Bronchial epithelial cell (primary cell): ENCODE data around the gene CST7. TPM values are rescaled to one million over a fixed set of nuclear protein-coding genes. Genes with fewer than 3 reads are reported as not detected.
A peak's percentile ranks its signal among the peaks of the same experiment; 100 is the strongest.

Source experiments
- DNase-seq: peaks from one replicate; pipeline ENCODE4 v3.0.0-alpha.2; 2010; ENCODE audit warnings: low read depth
- FAIRE-seq: peaks from 2 replicates; lab custom pipeline; 2011; peaks lifted over from hg19 to GRCh38; lab: Jason Lieb, UNC
- H3K27me3 ChIP-seq: 2 replicates; pipeline ENCODE4 v1.5.1; 2011; ENCODE audit warnings: low read length; ENCODE audit not compliant: control insufficient read depth, insufficient read depth
- H3K36me3 ChIP-seq: 2 replicates; pipeline ENCODE4 v1.5.1; 2011; ENCODE audit warnings: low read length; ENCODE audit not compliant: control insufficient read depth, insufficient read depth
- H3K4me3 ChIP-seq: 2 replicates; pipeline ENCODE4 v1.5.1; 2011; ENCODE audit warnings: mild to moderate bottlenecking, low read depth, low read length, control low read depth
- CTCF ChIP-seq: IDR thresholded peaks from 2 replicates; pipeline ENCODE4 v1.5.1; 2011; ENCODE audit warnings: mild to moderate bottlenecking, moderate library complexity, low read length, control low read depth, inconsistent platforms; ENCODE audit not compliant: insufficient read depth, severe bottlenecking
- total RNA-seq: library from RNA; depleted of rRNA; stranded (reverse); fragments of >200 nt; gene quantifications from 2 replicates; pipeline ENCODE4 v1.2.1, GENCODE V29; 2014

Gene CST7
- total RNA-seq, 1 donor from 2014 or later: not detected

GRCh38 chr20:24933266-24933908 is 15.7 kb upstream of the CST7 start:
- H3K4me3 ChIP-seq: no peak overlapping the region
- no peaks in the 10 kb centered on the region for H3K27me3 ChIP-seq
- no peaks in the 10 kb centered on the region for H3K36me3 ChIP-seq
- TF ChIP-seq CTCF: no peak
- FAIRE-seq (peak; percentile 55), DNase-seq (no peak)

- H3K4me3 ChIP-seq: no peak overlapping the region
- no peaks in the 10 kb centered on the region for H3K36me3 ChIP-seq
- FAIRE-seq: no peak
- no peaks in the 10 kb centered on the region for H3K27me3 ChIP-seq
- TF ChIP-seq CTCF: no peak
- DNase-seq: no peak
Observed at GRCh38 chr20:24934101-24934661, 14.9 kb upstream of the CST7 start.

GRCh38 chr20:24934716-24935115 is 14.4 kb upstream of the CST7 start:
- DNase-seq (no peak), FAIRE-seq (no peak)
- no peaks in the 10 kb centered on the region for H3K27me3 ChIP-seq
- no peak overlapping the region for H3K4me3 ChIP-seq
- TF ChIP-seq CTCF: no peak
- no peaks in the 10 kb centered on the region for H3K36me3 ChIP-seq

- Histone ChIP-seq H3K27me3 (no peaks in the 10 kb centered on the region), H3K4me3 (no peak overlapping the region), H3K36me3 (no peaks in the 10 kb centered on the region)
- FAIRE-seq: no peak
- DNase-seq: no peak
- TF ChIP-seq CTCF: no peak
Observed at GRCh38 chr20:24935140-24935539, 13.9 kb upstream of the CST7 start.

GRCh38 chr20:24935766-24936525 is 13.1 kb upstream of the CST7 start:
- no peak for FAIRE-seq
- DNase-seq: no peak
- no peak for TF ChIP-seq CTCF
- no peaks in the 10 kb centered on the region for H3K36me3 ChIP-seq
- H3K27me3 ChIP-seq: no peaks in the 10 kb centered on the region
- H3K4me3 ChIP-seq: no peak overlapping the region
